ENCODE results near the gene ACACA.

DNA sequence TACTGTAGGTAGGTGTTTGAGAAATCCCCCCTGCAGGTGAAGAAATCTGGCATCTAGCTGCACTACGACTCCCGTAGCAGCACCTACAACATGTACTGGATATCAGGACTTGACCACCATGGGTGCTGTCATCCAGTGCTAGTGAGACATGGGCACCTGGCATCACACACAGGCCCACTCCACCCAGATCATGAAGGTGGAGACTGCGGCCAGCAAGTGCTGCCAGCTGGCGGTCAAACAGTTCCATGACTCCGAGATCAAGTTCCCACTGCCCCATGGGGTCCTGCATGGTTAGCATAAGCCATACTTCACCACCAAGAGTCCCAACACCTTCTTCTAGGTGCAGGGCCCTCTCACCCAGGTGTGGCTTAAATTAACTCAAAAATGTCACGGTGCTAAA lies 243.8 kb downstream of the ACACA start:
- TF ChIP-seq, protein P1, sequence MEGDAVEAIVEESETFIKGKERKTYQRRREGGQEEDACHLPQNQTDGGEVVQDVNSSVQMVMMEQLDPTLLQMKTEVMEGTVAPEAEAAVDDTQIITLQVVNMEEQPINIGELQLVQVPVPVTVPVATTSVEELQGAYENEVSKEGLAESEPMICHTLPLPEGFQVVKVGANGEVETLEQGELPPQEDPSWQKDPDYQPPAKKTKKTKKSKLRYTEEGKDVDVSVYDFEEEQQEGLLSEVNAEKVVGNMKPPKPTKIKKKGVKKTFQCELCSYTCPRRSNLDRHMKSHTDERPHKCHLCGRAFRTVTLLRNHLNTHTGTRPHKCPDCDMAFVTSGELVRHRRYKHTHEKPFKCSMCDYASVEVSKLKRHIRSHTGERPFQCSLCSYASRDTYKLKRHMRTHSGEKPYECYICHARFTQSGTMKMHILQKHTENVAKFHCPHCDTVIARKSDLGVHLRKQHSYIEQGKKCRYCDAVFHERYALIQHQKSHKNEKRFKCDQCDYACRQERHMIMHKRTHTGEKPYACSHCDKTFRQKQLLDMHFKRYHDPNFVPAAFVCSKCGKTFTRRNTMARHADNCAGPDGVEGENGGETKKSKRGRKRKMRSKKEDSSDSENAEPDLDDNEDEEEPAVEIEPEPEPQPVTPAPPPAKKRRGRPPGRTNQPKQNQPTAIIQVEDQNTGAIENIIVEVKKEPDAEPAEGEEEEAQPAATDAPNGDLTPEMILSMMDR (IDR thresholded peaks at IDR 0.05; ENCODE audit: low read length): no peak
- no peak for TF ChIP-seq EZH2 (optimal IDR thresholded peaks at IDR 0.05; ENCODE audit: low read depth, low read length)

Data from MM.1S (cell line).